Fibroblast of skin of right biceps (primary cell): ENCODE data around the gene TSC2.
"Not testable (repeated sequence)": the region's sequence is repeated elsewhere in the genome, so short reads cannot be mapped to it uniquely, and the experiment has no call there.

Experiments used
- DNase-seq: peaks from one replicate; pipeline ENCODE4 v3.0.0-alpha.2; 2013

TSC2 gene

DNA sequence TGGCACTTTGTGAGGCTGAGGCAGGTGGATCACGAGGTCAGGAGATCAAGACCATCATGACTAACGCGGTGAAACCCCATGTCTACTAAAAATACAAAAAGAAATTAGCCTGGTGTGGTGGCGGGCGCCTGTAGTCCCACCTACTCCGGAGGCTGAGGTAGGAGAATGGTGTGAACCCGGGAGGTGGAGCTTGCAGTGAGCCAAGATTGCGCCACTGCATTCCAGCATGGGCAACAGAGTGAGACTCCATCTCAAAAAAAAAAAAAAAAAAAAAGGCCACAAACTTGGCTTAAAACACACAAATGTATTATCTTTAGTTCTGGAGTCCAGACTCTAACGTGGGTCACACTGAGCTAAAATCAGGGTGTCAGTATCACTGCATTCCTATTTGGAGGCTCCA lies 36.1 kb upstream of the TSC2 start:
- DNase-seq = not testable (repeated sequence)

DNA sequence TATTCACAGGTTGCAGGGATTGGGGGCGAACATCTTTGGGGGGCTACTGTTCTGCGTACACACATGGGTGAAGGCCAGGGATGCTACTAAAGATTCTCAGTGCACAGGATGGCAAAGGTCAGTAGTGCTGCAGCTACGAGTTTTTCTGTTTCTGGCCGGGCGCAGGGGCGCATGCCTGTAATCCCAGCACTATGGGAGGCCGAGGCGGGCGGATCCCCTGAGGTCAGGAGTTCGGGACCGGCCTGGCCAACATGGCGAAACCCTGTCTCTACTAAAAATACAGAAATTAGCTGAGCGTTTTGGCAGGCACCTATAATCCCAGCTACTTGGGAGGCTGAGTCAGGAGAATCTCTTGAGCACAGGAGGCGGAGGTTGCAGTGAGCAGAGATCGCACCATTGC lies 34.3 kb upstream of the TSC2 start:
- no peak for DNase-seq

DNA sequence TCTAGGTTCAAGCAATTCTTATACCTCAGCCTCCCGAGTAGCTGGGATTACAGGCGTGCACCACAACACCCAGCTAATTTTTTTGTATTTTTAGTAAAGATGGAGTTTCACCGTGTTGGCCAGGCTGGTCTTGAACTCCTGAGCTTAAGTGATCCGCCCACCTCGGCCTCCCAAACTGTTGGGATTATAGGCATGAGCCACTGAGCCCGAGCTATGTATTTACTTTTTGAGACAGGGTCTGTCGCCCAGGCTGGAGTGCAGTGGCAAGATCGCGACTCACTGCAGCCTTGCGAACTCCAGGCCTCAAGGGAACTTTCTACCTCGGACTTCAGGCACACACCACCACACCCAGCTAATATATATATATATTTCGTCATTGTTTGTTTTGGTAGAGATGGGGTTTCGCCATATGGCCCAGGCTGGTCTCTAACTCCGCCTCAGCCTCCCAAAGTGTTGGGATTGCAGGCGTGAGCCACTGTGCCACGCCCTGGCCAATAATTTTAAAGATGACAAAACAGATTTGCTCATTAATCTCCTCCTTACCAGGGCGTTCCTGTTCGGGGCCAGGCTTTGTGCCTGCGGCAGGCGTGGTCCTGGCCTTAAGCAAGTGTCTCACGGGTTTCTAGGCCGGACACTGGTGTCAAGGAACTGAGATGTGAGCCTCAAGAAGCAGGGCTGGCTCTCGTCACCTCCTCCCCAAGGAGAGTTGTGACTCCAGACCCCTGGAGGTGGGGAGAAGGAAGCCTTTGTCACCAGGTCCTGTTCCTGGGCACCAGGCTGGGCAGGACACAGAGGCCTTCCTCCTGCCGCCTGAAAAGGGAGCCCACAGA lies 32.5 kb upstream of the TSC2 start:
- DNase-seq = no peak

DNA sequence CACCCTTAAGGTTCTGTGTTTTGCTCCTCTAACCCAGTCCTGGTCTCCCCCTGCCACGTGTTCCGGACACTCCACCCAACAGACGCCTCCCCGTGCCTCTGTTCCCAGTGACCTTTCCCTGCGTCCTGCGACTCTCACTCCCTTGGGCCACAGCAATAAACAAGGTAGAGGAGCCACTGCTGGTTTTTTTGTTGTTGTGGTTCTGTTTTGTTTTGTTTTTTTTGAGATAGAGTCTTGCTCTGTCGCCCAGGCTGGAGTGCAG lies 31.9 kb upstream of the TSC2 start:
- no peak for DNase-seq

DNA sequence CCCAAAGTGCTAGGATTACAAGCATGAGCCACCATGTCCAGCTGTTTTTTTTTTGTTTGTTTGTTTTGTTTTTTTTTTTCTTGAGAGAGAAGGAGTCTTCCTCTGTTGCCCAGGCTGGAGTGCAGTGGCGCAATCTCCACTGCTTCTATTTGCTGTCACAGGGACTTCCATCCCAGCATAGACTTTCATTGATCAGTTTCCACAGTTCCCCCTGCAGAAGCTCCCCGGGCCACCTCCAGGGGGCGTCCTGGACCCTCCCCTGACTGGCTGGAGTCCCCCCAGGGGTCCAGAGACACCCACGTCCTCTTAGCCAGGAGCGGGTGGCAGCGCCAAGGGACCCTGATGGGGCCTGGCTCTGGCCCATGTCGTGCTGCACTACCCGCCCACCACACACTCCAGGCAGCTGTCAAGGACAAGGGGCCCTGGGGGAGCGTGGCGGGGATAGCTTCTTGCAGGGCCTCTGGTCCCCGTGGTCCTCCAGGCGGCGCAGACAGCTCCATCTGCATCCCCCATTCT lies 31.3 kb upstream of the TSC2 start:
- DNase-seq = no peak

DNA sequence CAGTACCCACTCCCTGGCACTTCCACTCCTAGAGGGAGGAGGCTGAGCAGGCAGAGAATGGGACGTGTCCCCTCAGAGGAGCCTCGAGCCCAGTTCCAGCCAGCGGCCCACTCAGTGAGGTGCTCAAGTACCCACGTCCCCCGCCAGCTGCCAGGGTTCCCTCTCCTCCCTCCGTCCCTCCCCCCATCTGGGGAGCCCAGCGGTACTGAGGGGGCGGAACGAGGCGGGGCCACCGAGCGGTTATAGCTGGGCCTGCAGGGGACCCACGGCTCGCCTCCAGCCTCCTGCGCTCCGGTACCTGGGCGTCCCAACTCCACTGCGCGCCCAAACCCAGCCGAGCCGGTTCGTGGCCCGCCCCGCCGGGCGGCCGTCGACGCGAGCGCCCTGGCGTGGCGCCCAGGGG lies 28.3 kb upstream of the TSC2 start, which contains the start of gene NPW:
Gene NPW (plus strand): TSS at position 268 of the 403 bp plus-strand sequence.
- DNase-seq = no peak

DNA sequence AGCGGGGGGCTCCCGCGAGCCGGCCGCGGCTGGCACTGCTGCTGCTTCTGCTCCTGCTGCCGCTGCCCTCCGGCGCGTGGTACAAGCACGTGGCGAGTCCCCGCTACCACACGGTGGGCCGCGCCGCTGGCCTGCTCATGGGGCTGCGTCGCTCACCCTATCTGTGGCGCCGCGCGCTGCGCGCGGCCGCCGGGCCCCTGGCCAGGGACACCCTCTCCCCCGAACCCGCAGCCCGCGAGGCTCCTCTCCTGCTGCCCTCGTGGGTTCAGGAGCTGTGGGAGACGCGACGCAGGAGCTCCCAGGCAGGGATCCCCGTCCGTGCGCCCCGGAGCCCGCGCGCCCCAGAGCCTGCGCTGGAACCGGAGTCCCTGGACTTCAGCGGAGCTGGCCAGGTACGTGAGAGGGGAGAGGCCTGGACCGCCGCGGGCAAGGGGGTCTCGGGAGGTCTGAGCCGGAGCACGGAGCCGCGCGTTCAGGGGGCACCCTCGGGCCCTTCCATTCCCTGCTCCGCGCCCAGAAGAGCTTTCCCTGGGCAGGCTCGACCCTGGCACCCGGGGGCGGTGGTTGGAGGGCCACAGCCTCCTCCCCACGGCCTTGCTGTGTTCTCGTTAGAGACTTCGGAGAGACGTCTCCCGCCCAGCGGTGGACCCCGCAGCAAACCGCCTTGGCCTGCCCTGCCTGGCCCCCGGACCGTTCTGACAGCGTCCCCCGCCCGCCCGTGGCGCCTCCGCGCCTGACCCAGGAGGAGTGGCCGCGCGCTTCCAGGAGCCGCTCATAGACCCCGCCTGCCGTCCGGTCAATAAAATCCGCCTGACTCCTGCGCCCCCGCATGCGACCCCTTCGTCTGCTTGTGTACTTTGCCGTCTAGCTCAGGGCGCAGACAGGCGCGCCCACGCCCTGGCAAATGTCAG lies 27.6 kb upstream of the TSC2 start:
- no peak for DNase-seq

DNA sequence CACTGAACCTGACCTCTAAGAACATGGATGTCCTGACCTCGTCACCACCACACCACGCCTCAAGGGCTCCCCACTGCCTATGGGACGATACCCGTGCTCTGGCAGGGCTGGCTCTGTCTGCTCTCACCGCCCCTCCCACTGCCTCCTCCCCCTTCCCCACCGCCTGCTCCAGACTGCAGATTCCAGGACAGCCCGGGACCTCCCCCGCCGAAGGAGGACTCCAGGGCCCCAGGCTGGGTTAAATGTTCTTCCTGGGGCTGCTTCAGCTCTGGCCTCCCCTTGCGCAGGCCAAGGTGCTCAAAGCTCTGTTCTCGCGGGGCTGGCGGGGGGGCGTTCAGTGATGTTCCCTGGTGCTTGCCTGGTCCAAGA lies 25.1 kb upstream of the TSC2 start:
- peak; percentile 66 for DNase-seq

DNA sequence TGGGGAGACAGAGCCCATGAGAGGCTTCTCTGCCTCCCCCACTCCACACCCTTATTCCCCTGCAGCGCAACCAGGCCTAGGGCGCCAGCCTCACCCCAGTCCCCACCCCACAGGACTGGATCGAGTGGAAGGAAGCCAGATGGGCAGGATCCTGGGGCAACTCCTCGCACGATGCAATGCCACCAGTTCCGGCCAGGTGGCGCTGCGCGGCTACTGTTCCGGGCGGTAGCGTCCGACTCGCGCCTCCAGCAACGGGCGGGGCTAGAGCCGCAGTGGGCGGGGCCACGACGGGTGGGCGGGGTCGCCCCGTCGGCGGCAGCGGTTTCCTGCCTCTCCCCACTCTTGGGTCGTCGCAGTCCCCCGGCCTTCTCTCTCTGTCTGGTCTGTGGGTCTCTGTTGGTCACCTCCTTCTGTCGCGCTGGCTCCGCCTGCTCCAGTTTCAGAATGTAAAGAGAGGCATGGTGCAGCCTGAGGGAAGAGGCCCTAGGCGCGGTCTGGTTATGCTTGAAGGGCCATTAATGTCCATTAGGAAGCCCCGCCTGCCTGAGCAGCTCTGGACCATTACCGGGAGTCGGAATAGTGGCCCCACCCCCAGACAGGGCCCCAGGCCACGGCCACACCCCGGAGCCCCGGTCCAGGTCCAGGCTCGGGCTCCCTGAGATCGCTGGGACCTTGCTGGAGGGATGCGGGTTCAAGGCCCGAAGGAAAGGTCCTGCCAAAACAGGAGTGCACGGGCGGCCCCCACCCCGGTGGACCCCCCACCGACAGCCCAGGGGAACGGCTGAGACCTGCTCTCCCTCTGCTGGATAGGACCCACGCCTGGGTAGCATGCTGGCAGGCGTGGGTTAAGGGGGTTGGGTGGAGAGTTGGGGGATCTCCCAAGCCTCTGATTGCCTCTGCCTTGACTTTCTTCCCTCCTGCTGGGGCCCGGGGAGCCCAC lies 24.4 kb upstream of the TSC2 start:
- peak; percentile 82 for DNase-seq

DNA sequence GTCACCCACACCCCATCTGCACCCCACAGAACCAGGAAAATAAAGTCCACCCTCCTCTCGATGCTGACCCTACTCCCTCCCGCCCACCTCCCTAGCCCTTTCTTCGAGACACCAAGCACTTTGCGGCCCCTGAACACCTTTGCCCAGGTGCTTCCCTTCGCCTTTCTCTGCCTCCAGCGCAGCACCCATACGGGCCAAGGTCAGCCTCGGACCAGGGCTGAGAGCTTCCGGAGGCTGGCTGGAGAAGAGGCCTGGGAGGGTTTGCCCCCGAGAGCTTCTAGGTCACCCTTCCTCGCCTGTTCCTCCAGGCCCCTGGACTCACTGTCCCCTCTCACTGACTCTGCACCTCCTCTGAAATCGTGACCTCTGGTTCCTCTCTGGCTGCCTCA lies 23.8 kb upstream of the TSC2 start:
- DNase-seq = no peak

DNA sequence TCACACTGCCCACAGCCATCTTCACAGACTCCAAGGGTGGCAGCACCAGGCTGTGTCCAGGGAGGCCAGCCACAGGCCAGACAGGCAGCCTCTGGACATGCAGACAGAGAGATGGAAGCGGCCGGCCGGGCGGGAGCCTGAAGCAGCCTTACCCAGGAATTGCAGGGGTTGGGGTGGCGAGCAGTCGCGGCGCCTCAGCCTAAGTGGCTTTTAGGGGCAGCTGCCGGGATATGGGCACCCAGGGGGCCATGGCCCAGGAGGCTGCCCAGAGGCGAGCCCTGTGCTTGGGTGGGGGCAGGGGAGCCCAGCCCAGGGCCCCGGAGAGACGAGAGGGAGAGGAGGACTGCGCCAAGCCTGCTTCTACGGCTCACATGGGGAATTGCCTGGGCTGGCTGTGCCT lies 22.5 kb upstream of the TSC2 start:
- no peak for DNase-seq

DNA sequence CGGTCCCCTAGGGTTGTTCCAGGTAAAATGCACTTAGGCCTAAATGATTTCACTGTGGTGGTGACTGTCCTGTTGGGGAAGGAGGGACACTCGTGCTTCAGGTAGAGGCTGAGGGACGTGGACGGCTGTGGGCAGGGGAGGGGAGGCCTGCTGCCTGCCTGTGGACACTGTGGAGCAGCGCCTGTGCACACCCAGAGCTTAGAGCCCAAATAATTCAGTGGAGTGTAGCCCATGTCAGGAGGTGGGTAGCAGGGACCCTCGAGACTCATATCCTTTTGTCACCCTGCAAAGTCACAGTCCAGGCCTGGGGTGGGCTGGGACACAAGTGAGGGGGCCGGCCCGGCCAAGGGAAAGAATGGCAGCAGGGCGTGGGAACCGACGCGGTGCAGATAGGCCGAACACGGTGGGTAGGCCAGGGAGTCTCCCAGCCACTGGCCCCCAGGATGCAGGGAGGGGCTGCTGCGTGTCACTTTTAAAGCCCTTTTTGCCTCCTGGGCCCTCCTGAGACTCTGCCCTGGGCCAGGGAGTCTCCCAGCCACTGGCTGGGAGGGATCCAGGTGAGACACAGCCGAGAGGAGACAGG lies 21.8 kb upstream of the TSC2 start:
- no peak for DNase-seq

DNA sequence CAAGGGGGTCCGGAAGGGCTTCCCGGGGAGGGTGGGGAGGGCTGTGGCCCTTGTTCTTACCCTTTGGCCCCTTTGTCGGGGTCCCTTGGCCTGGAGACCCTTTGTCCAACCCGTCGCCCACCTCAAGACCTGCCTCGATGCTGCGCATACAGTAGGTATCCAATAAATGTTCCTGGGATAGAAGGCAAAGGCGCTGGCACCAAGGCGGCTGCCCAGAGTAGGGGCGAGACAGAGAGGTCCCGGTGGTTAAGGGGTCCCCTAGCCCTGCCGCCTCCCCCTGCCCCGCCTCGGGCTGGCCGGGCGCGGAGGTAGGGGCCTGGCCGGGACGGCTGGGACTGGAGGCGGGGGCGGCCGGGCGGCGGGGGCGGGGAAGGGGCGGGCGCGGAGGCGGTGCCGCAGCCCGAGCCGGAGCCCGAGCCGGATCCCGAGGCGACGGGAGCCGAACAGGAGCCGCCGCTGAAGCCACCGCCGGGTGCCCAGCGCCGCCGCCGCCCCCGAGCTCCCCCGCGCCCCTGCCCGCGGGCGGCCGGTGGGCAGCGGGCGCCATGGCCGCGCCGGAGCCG lies 21.2 kb upstream of the TSC2 start, which contains the start of gene NHERF2:
Gene NHERF2 (plus strand): TSS at position 442 of the 563 bp plus-strand sequence. CDS start 104 bp downstream, at position 546.
- DNase-seq = no peak

DNA sequence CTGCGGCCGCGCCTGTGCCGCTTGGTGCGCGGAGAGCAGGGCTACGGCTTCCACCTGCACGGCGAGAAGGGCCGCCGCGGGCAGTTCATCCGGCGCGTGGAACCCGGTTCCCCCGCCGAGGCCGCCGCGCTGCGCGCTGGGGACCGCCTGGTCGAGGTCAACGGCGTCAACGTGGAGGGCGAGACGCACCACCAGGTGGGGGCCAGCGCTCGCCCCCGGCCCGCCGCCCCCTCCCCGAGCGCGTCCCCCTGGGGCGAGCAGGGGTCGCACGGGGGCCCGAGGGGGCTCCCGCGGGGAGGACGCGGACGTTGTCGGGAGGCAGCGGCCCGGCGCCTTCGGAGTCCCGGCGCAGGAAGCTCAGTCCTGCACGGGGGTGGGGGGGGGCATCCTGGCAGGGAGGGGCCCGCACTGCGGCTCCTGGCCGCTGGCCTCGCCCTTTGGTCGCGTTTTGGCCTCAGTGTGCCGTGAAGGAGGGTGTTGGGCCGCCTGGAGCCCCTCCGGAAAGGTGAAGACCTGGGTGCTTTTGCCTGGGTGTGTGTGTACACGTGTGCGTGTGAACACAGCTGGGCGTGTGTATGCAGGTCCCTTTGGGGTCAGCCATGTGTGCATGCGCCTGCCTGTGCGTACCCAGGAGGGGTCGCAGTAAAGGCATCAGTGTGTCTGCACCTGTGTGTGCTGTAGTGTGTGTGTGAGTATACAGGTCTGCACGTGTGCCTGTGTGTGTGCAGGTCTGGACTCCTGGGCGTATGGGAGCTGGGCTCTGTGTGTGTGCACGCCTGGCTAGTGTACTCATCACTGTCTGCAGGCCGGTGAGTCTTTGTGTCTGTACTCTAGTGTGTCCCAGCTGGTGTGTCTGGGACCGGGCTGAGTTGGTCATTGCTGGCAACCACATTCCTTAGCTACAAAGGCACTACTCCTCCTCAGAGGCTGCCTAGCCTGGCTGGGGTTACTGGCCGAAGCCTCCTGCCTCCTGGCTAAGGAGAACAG lies 20.5 kb upstream of the TSC2 start:
- DNase-seq = peak; percentile 46

DNA sequence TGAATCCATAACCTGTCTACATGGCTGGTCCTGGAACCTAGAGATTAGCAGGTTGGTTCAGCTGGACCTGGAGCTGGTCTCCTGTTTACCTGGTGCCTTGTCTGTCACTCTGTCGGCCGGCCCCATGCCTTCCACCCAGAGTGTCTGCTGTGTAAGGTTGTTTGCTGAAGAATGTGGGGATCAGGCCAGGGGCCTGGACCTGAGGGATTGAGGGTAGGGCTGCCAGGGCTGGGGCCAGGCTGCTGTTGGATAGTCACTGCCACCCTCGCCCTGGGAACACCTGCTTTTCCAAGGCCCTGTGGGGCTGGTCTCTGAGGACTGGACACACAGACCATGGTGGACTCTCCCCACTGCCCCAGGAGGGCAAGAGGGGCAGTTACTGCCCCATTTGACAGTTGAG lies 19.6 kb upstream of the TSC2 start:
- DNase-seq = no peak

DNA sequence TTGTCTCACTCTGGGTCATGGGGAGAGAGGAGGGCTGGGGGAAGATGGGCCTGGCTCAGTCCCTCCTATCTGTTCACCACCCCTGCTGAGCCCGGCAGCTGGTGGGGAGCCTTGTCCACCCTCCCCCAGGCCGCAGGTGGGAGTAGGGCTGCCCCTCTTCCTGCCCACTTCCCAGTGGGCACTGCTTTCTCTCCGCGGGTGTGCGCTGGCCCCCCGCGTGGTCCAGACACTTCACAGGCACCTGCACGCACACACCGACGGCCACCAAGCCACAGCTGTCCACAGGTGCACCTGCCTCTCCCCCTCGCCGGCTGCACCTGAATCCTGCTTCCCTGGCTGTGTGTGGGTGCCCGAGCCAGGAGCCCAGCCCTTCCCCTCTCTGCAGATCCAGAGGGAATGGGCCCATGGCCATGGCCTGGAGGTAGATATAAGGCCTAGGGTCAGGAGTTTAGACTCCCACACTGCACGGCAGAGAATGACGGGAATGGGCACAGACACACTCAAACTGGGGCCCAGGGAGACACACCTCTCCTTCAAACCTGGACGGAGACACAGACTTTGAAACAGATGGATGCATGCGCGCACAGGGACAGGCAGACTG lies 19.1 kb upstream of the TSC2 start:
- no peak for DNase-seq

DNA sequence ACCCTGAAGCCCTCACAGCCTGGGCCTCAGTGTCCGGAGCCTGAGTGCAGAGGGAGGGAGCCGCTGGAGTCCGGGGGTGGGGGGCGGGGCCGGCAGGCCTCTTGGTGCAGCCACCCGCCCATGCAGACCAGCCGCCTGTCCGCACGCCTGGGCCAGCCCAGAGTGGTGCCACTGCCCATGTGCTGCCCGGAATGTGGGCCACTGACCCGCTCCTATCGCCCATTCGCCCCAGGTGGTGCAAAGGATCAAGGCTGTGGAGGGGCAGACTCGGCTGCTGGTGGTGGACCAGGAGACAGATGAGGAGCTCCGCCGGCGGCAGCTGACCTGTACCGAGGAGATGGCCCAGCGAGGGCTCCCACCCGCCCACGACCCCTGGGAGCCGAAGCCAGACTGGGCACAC lies 18.4 kb upstream of the TSC2 start:
- no peak for DNase-seq

DNA sequence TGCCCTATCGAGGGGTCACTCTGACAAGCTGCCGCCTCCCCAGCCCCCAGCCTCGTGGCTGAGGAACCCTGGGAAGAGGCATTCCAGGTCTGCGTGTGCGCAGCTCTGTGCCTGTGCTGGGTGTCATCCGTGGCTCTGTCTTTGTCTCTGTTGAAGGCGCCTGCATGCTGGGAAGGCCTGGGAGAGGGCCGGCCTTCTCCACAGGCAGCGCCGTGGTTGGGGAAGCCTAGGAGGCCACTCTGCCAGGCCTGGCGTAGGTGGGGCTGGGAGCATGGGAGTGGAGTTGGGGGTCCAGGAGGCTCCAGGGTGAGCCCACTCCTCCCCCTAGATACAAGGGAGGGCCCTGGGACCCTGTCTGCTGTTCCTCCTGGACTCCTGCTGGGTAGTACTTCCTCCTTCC lies 17.7 kb upstream of the TSC2 start:
- DNase-seq = no peak

DNA sequence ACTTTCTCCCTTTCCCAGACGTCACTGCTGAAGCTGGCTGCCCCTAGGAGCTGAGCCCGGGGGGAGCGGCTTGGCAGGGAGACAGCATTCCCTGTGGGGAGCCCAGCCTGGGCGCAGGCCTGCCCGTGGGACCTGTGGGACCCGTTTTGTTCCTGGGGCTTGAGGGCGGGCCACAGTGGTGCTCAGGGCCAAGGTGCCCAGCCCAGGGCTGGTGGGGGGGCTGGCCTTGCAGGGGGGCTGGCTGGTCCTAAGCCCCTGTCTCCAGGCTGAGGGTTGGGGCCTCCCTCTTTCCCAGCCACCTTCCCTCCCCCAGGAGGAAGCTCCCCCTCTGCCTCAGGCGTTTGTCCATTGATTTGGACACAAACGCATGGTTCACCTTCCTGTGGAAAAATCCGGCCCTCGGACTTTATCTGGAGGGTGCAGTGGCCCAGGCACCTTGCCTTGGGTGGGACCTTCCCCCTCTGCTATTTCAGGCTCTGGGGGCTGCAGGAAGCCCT lies 16.7 kb upstream of the TSC2 start:
- DNase-seq = no peak
